Ureter (tissue), 1 donor: ENCODE data around the gene TAF3. TPM values are rescaled to one million over a fixed set of nuclear protein-coding genes. Genes with fewer than 3 reads are reported as not detected.

Source experiments
- DNase-seq: peaks from one replicate; pipeline ENCODE4 v3.0.0-alpha.2; 2020; ENCODE audit warnings: low spot score
- total RNA-seq: library from RNA; stranded (reverse); gene quantifications from one replicate; pipeline ENCODE4 v1.2.4, GENCODE V29; 2023
- donor health status: DM: yes; HTN: yes; CAD: no.

TAF3 gene
- total RNA-seq, 1 donor from 2014 or later, result 10.0 TPM

DNA sequence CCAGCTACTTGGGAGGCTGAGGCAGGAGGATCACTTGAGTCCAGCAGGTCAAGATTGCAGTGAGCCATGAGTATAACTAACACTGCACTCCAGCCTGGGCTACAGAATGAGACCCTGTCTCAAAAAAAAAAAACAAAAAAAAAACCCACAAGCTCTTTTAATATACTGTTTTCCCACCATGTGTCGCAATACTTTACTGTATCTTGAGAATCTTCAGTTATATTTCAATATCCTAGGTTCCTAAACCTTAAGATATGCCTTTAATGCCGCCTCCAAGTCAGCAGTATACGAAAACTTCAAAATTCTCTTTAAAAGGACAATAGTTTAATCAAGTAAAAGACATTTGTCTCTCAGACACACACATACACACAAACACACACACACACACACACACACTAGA lies 62.8 kb downstream of the TAF3 start:
- DNase-seq, result no peak

DNA sequence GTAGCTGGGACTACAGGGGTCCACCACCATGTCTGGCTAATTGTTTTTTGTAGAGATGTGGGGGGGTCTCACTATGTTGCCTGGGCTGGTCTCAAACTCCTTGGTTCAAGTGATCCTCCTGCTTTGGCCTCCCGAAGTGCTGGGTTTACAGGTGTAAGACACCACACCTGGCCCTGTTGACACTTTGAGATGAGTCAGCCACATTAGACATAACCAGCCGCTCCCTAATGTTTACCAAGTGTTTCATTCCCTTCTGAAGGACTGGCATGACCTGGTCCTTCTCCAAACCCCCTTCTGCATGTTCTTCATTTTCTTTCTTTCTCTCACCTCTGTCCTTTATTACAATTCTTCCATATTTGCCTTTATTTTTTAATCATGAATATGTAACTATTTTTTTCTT lies 67.8 kb downstream of the TAF3 start:
- DNase-seq, result no peak

DNA sequence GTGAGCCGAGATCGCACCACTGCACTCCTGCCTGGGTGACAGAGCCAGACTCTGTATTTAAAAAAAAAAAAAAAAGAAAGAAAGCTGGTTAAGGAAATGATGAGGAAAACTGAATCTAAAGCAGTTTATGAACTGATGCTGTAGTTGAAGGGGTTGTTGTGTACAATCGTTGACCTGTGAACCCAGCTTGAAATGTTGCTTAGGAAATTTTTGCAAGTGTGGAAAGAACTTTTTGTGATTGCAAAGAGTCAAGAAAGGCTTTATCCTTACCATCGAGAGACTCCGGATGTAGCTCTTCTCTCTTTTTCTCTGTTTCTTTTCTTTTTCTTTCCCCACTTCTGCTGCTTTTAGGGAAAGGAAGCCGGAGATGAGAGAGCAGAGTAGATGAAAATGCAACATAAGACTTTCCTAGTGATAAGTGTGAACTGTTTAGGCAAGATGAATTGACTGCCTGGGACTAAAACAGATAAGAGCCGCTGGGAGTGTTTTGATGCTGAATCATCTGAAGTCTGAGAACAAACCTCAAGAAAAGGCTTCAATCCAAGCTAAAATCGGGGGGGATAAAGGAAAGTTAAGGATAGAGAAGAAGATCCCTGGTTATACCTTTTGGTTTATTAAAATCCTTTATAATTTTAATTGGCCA lies 69.0 kb downstream of the TAF3 start:
- DNase-seq, result no peak

DNA sequence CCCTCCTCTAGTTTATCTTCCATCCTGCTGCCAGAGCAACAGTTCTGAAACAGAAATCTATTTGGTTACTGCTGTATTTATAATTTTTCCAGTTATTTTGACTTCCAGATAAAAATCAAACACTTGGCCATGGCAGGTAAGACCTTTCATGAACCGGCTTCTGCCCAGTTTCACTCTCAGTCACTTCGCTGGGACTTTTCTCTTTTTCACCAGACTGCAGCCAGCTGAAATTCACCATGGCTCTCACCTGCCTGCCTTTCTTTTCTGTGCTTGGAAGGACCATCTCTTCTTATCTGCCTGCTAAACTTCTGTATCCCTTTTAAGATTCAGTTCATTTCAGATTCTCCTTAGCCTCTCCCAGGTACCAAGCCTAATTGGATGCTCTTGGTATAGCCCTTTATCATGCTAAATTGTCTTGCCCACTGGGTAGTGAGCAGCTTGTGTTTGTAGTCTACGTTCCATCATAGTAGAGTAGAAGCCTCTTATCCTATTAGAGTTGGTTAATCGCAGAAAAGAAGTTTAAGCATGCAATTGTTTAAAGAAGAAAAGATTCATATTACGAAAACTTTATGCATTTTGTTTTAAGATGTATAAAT lies 71.7 kb downstream of the TAF3 start:
- DNase-seq, result no peak

DNA sequence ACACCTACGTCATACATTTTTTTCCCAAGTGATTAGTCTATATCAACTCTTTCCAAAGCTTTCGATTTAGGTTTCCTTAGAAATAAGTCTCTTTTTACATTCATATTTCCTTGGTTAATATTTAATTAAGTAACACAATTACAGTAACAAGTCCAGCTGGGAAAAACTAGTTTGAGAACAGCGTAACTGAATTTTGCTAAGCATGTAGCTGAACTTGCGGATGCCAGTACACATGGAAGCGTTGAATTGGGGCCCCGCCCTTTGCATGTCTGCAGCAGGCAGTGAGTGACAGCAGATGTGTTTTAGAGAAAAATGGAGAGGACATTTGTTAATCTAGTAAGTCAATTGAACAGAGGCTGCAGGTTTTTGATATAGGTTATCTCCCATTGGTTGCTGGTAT lies 72.5 kb downstream of the TAF3 start:
- no peak for DNase-seq

DNA sequence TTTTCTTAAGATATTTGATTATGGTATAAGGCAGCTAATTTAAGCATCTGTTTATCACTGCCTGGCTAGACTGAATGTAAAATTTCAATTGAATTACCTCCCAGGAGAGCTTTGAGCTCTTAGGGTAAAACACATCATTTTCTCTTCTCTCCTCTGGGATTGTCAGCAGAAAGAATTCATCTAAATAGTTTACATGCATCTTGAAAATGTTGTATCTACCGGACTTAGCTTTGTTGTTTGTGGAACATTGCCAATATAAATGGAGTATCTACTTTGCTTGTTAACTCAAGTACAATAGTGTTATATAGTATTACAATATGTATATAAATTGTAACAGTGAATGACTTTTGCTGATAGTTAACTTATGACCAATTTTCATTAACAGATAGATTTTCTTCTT lies 73.3 kb downstream of the TAF3 start:
- no peak for DNase-seq

DNA sequence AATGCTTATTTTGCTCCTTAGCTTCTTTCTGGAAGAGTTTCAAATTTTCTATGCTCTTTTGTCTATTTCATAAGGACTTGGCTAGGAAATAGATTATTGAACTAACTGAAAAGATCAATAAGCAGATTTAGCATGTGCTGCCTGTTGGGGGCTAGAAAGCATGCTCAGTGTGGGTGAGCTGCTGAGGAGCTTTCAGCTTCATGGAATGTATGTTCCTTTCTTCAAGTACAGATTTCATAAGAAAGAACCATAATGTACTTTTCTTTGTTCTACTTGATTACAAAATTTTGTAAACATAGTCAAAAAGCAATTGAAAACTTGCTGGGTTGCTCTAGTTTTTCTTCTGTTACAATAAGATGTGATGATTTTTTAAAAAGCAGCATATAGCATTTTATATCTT lies 73.8 kb downstream of the TAF3 start:
- DNase-seq, result no peak

DNA sequence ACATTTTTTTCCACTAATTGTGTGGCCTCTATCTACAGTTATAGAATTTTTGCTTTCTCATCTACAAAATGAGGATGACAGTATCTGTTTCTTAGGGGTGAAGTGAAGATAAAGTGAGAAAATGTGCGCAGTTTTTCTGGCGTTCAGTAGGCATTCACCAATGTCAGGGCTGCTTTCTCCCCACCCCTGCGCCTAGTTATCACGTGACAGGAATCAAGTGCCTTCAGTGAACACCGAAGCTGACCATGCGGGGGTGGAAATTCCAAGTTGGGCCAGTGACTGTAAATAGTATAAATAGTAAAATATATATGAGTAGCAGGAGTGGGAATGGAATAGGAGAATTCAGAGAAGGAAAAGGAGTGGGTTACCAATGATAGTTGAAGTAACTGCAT lies 77.4 kb downstream of the TAF3 start:
- no peak for DNase-seq

DNA sequence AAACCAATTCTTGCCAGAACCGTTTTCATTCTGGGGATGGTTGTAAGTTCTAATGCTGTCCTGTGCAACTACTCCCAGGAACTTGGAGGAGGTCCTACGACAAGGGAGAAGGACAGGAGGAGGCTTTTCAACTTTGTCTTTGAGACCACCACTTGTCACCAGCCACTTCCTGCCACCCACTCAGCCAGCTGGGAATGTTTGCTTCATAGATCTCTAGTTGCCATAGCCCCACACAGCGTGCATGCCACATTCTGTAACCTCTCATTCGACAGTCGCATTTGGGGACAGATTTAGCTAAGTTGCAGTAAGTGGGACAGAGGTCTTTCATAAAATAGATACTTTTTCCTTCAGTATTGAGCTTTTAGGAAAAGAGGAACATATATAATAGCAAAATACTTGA lies 78.0 kb downstream of the TAF3 start:
- DNase-seq, result no peak

DNA sequence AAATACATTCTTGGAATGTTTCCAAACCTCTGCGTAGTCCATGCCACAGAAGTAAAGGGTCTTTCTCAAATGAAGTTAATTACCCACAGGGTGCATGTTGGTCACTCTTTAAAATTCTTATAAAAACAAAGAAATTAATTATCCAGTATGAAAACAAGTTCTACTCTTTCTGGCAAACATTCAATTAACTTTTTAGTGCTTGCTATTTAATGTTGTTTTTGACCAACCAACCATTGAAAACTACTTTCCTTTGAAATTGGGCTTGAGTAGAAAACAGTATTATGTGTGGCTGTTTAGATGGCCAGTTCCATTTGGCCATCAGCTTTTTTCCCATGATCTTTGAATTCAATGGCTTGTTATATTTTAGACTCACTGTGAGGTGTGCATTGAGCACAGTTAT lies 83.0 kb downstream of the TAF3 start:
- no peak for DNase-seq

DNA sequence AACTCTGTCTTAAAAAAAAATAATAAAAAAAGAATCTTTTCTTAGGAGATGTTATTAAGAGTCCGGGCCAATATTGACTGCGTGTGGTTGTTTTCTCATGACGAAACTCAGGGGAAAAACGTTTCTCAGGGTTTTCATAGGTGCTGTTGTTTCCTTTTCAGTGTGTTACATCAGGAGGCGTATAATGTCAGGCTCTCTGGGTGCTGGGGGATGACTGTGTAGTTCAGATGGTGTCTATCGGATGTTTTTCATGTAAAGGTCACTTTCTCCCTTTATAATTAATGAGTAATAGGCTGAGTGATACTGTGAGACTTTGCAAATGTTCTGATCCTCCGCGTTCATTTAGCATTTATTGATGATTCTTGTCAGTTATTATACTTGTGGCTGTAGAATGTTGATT lies 84.1 kb downstream of the TAF3 start:
- no peak for DNase-seq

DNA sequence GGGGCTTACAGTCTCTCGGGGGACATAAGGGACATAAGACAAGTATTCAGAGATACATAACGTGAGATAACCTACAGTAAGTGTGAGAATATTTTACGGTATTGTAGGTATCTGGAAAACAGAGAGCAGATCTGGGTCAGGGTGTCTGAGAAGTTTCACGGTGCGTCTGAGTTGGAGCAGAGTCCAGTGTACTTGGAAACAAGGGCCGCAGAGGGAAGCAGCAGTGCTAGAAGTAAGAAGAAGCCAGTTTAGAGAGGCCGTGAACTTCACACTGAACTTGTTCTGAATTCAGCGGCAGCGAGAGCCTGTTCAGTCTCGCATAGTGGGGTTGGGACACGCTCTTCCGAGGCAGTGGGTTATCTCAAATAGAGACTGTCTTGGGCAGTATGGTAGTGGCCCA lies 85.5 kb downstream of the TAF3 start:
- no peak for DNase-seq

DNA sequence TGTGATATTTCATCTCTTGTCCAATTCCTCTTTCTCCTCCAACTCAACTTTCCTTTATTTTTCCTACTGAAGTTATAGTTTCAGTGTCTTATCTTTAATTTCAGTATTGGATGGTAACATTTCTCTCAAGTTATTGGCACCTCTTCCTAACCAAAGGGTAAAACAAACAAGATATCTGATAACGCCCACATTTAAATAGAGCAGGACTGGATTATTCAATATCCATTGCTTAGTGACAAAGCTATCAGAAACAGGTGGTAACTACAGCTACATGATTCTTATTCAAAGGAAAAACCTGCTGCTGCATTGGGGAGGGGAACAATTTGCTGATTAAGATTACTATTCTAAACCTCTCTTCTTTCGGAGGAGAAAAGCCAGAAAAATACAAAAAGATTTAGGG lies 87.8 kb downstream of the TAF3 start:
- no peak for DNase-seq

DNA sequence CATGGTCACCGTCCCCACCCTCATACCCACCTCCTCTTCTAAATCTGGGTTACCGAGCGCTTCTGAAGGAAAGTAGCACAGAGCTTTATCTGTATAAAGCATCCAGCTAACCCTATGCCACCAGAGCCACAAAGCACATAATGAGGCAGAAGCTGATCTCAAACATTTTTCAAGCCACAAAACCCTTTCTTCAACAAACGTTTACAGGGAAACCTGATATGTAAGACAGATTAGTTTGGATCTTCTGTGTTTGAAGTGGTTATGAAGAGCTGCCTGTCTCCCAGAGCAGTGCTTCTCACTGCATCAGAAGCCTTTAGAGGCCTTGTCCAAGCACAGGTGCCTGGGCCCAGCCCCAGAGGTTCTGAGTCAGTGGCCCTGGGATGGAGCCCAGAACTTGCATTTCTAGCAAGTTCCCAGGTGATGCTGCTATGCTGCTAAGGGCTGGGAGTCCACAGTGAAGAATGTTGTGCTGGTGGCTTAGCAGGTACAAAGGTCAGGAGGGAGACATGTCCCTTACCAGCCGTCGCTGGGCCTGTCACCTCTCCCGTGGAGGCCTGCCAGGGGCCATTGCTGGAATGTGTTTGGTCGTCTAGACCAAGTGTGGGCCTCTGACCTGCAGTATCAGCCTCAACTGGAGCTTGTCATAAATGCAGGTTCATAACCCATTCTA lies 90.4 kb downstream of the TAF3 start:
- DNase-seq, result no peak

DNA sequence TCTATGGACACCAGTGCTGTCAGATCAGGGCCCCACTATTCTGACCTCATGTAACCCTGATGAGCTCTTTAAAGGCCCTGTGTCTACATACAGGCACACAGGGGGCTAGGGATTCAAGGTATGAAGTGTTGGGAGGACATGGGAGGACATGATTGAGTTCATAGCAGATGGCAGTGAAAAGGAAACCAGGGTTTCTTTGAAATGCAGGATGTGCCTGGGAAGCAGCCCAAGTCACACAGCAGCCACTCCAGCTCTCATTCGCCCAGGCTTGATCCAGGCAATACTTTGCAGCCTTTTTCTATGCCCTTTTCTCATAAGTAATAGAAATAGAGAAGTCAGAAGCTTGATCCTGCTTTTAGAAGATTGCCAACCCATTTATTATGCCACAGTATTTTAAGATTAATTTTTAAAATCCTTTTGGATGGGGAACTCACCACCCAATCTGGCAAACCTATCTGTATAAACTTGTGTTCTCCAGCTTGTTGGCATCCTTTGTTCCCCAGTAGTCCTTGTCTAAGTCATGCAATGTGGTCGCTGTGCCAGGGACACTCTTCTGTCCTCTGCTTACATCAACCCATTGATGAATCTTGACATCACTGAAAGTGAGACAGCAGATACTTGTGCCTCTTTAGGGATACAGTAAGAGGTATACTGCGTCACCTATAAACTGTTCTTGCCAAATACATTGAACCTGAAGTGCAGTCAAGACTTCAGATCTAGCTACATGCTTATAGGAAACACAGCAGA lies 95.0 kb downstream of the TAF3 start:
- DNase-seq, result no peak

DNA sequence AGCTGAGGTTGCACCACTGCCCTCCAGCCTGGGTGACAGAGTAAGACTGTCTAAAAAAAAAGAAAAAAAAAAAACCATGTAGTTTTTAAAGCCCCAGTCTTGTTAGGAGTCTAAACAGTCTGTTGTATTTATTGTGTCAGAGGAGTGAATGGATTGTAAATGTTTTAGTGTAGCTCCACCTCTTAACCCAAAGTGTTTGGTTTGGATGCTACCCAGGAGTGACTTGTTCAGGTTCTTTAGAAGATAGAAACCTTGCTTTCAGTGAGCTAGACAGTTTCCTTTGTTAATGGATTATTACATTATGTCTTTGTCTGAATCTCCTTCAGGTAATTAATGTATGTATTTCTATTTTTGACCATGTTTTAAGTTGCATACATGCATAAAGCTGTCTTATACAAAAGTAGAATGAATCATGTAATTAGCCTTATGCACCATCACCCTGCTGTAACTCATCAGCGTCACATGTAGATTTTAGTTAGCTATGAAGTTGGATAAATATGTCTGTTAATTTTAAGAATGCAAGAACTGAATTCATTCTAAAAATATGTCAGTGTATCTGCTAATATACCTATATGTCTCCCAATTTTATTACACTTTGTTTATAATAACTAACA lies 97.7 kb downstream of the TAF3 start:
- DNase-seq, result no peak

DNA sequence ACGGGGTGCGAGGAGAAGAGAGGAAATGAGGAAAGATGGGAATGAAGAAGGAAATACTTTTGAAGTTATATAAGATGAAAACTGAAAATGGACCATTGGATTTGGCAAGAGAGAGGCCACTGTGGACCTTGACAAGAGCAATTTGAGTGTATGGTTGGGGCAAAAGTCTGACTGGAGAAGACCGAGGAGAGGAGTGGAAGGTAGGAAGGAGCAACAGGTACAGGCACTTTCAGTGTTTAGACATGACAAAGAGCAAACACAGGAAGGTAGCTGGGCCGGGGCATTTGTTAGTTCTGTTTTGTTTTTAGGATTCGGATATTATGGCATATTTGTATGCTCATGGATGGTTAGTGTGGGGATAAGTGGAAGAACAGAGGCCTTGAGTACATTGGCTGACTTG lies 99.4 kb downstream of the TAF3 start:
- no peak for DNase-seq

DNA sequence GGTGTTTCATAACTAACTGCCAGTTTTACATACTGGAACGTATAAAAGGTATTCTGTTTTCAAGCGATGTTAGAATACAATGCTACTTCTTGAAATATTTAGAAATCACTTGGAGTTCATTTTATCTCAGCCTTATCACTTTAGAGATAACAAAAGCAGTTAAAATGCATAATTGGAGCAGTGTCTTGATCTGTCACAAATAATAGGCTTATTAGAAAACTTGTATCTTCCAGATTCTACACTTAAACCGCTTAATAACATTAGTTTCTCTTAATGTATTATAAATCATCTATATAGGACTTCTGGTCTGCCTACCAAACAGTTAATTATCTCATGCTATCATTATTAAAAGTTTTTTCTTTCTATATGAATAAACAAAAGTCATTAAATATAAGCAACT lies 104.4 kb downstream of the TAF3 start:
- no peak for DNase-seq

DNA sequence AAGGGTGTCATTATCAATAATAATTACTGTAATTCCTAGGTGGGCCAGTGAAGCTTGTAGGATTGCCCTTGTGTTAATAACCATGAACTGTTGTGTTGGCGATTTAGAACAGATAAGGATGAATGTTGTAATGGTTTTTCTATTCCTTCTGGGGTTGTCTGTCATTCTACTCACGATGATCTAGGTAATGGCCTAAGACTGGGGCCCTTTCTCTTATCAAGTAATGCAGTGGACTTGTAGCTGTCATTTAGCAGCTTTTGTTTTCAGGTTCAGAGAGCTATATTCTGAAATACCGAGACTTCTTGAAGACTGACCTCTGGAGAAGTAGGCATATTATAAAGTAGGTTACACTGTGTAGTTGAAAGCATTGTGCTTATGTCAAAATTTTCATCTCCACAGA lies 110.2 kb downstream of the TAF3 start:
- no peak for DNase-seq

DNA sequence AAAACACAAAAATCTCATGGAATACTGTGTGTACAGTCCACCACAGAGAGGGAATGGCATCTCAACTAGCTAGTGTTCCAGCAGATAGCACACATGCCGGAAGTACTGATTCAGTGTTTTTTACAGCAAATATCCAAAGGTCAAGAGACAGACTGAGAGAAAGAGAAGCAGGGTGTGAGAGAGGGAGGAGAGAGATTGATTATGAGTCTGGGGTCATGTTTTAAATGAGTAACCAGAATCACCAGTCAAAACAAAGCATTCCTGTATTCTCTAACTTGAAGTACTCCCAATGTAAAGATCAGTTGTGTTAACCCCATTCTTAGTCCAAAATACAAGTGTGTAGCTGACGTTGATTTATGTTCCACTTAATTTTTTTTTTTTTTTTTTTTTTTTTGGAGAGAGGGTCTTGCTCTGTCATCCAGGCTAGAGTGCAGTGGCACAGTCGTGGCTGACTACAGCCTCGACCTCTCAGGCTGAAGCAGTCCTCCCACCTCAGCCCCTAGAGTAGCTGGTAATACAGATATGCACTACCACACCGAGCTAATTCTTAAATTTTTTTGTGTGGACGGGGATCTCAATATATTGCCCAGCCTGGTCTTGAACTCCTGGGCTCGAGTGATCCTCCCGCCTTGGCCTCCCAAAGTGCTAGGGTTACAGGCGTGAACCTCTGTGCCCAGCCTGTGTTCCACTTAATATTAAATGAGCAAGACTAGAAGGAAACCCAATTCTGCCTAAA lies 114.2 kb downstream of the TAF3 start:
- no peak for DNase-seq

DNA sequence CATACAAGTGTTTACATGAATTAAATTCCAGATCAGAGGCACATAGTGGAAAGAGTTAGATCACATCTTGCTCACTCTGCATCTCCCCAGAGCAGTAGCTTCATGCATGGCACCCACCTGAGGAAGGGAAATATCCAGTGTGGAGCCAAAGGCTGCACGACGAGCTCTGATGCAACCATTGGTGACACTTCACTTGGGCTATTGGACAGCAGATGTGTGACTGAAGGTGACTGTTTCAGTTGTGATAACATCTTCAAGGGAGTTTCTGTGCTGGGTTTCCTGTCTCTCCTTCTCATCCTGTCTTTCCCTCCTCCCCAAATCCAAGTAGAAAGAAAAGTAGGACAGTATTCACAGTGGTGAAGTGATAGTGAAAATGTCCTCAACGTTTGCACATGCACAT lies 115.0 kb downstream of the TAF3 start:
- DNase-seq, result no peak

DNA sequence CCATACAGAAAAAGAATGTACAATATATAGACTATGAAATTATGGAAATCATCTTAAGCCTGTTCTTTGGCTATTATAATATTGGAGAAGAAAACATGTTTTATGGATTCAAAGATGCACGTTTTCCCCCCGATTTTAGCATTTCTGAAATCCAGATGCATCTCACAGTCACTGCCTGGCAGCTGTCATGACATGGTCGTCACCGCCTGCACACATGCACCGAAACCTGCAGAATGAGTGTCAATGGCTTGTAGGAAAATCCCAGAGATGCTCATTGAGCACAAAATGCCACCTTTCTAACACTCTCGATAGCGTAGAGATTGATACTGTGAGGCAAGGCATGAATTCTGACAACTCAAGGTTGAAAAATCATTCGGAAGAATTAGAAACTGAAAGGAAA lies 115.5 kb downstream of the TAF3 start:
- DNase-seq, result no peak
